Kasumi-1 (cell line): ENCODE results near the gene TMEM269.
"Not testable (repeated sequence)": the region's sequence is repeated elsewhere in the genome, so short reads cannot be mapped to it uniquely, and the experiment has no call there.

ENCODE experiments used
- DNase-seq, 2 experiments: peaks; one replicate each; lab custom pipeline; 2025; lab: John Stamatoyannopoulos, UW

The TMEM269 gene

DNA sequence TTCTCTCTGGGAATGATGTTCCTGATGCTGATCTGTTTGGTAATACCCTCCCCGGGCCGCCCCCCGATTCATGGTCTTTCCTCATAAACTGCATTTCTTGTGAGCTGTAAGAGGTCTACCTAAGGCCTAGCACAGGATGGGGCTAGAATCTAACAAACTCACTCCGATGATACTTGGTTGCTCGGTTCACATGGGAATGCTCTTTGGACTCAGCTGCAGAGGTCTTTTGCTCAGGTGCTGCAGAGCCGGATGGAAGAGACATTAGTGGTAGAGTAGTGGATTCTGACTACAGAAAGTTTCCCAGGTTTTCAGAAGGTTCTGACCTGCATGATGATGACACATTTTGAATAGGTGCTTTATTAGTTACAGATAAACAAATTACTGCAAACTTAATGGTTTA lies 8.3 kb upstream of the TMEM269 start:
- DNase-seq: no peak

- peak; percentile 47 to 72 for DNase-seq
Measured at GRCh38 chr1:42777852-42778251, 6.9 kb upstream of the TMEM269 start.

- DNase-seq: no peak
Measured at GRCh38 chr1:42779725-42780124, 5.1 kb upstream of the TMEM269 start.

- DNase-seq: no peak
Measured at GRCh38 chr1:42780176-42780575, 4.6 kb upstream of the TMEM269 start.

DNA sequence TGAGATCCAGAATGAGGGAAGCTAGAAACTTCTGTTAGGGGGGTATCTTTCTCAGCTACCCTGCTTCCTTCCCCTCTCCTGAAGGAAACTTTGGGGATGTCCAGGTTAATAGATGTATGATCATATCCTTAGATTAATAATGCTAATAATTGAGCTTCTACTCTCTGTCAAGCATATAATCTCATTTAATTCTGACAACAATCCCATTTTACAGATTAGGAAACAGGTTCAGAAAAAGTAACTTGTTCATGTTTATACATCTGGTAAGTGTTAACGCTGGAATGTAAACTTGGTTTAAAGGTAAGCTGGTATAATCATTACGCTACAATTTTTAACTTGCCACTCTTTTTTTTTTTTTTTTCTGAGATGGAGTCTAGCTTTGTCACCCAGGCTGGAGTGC lies 1.7 kb upstream of the TMEM269 start:
- no peak for DNase-seq

DNA sequence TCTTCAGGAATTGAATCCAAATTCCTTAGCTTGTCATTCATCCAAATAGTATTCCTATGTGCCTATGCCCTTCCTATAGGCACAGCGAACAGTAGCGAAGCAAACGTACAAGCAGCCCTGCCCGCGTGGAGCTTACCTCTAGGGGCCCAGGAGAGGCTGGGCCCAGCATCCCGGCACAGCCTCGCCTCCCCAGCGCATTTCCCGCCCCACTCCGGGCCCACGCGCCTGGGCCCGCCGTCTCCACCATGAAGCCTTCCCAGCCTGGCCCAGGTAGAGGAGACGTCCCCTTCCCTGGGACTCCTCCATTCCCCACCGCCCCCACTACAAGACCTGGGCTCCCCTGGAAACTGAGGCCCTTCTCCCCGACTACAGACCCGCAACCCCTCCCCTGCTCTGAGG lies 245 bp upstream of the TMEM269 start:
- DNase-seq: no peak

DNA sequence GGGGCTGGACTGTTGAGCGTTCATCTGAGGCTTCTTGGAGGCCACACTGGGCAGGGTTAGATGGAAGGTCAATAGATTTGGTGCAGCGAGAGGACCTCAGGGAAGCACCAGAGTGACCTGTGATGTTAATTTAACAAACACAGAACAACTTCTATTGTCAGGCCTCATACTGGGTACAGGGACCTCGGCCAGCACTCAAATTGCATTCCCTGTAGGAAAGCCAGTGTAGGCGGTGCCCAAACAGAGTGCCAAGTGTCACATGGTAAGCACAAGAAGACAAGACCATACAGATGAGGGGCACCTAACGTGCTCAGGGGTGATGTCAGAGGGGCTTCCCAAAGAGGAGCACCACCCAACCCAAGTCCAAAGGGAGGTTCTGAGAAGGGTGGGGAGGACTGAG lies 1.3 kb downstream of the TMEM269 start:
- DNase-seq: no peak

DNA sequence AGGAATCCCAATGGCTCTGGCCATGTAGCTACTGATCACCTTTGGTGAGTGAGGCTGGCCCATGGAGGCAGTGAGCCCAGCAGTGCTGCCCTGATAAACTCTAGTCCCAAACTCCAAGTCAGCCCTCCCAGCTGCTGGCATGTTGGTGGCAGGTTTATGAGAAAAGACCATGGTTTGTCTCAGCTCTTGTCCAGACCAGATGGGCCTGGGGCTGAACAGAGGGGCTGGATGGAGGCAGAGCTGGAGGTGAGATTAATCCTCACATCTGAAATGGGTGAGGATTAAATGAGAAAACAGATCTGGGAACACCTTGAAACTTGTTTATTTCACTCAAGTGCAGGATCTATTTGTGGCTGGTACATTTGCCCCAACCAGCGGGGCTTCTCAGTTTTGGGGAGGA lies 3.2 kb downstream of the TMEM269 start:
- DNase-seq: no peak

DNA sequence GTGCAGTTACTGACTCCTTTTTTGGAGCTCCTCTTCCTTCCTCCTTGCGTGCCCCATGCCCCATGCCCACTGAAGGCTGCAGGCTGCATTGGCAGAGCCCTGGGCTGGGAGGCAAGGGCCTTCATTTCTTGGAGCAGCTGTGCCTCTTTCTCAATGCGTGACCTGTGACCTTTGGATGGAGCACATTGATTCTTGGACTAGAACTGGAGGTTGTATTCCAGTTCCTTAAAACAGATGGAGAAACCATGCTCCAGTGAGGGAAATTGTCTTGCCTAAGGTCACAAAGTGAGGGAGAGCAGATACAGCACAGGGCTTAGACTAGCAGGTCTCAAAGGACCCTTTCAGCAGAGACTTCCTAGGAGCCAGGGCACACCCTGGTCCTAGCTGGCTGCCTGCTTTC lies 9.0 kb downstream of the TMEM269 start:
- DNase-seq: no peak

DNA sequence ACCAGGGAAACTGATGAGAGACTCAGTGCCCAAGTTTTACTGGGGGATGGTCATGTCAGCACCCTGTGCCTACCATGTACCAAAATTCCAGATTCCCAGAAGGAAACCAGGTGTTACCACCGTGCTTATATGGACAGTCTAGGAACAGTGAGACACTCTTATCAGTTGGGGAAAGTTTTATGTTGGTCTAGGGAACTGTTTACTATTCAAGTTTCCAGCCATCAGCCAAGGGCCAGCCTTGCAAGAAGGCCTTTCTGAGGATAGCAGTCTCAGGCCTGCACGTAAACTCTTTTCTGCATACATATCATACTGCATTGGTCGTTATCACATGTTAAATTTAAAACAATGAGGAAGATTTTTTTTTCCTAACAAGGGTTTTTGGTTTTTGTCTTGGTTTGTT lies 12.6 kb downstream of the TMEM269 start:
- no peak for DNase-seq

DNA sequence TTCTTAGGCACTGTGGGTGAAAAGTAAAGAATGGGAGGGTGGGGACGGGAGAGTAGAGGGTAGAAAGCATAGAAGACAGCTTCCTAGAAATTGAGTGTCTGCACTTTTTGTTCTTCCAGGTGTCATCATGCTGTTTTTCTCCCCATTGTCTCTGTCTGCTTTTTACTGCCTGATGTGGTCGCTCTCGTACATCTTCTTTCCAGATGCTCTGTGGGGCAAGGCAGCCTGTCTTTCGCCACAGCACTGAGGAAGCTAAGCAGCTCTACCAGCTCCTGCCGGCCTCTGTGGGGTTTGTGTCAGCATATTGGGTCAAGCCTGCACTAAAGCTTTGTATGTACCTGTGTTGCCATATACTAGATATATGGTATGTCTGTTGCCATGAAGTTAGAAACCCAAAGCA lies 13.2 kb downstream of the TMEM269 start:
- no peak for DNase-seq

DNA sequence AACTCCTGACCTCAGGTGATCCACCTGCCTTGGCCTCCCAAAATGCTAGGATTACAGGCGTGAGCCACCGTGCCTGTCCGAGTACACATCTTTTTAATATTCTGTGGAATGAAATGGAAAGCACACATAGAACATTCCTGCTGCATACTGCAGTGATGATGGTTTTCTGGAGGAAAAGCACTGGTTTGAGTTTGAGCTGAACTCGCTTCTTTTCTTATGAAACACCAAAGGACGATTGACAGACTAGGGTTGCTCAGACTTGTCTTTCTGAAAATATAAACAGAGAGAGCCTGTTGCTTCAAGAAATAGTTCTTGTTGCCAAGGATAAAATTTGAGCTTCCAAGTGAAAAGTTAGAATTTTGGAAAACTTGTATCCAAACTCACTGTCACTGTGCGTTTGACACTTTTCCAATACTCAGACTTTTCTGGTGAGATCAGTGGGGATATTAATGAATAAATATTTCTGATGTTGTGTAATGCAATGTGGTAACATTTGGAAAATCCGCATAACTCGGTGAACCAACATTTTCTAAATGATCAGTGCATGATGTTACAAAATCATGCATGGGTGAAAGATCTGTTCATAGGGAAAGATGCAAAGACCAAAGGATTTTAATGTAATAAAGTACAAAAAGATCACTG lies 17.2 kb downstream of the TMEM269 start:
- no peak for DNase-seq

DNA sequence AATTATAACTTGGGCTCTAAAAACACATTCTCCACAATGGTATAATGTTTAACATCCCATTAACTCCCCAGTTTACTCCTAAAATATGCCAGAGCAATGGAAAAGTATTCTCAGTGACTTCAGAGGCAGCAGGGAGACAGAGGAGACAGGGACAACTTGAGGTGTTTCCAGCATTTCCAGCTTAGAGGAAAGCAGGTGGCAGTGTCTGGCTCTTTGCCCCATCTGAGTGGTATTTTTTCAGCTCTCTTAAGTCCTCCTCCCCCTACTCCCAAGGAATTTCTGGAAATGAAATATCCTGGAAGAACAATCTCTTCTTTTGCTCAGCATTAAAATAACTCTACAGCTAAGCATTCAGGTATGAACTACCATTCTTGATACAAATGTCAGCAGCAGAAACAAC lies 21.4 kb downstream of the TMEM269 start:
- DNase-seq: no peak

DNA sequence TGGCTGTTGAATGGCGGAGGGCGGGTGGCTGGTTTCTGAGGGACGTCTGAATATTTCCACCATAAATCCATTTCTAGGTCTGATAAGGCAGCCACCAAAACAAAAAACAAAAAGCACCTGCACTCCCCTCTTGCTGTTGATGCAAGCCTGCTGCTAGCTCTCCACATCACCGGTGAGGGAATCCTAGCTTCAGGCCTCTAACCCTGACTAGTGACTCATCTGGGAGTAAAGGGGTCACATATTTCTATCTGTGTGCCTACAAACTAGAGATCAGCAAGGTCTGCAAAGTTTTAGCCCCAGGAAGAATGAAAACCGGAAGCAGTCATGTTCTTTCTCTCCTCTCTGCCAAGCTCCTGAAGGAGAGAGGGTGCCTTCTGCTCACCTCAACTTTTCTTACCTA lies 21.8 kb downstream of the TMEM269 start:
- no peak for DNase-seq

- no peak for DNase-seq
Measured at GRCh38 chr1:42807056-42807668, 22.4 kb downstream of the TMEM269 start.

- not testable (repeated sequence) for DNase-seq
Measured at GRCh38 chr1:42814815-42815214, 30.0 kb downstream of the TMEM269 start.

DNA sequence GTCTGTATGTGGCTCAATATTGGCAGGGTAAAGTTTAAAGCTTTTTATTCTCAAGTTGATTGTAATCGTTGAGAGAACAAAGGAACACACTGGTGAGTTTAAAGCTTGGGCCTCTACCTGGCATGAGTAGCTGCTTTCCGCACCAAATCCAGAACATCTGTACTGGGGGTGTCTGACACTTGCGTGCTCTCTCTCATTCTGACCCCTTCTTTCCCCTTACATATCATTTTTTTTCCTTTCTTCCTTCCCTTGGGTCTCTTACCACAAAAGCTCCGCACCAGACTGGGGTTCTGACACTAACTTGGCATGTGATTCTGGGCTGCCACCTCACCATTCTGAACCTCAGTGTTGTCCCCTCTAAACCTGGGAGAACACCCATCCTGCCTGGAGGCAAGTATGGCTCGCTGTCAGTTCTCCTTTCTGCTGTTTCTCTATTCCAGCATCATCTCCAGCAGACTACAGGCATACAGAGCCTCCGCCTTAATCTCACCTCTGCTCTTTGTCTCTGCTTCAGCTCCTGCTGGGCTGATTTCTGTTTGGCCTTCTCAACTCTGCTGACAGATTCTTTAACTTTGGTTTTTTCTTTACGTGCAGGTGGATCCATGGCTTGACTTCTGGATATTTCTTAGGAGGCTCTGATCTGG lies 31.3 kb downstream of the TMEM269 start:
- DNase-seq: peak; percentile 22 to 25

GRCh38 chr1:42816585-42817439 lies 32.0 kb downstream of the TMEM269 start, which contains the start of the genes ERMAP and SVBP:
TSS of gene ERMAP (plus strand) at chr1:42817122. CDS start at chr1:42830449, 13,327 bp downstream.
TSS of gene SVBP (minus strand) at chr1:42817397. CDS start at chr1:42816544, 853 bp downstream.
- peak; percentile 65 to 70 for DNase-seq

DNA sequence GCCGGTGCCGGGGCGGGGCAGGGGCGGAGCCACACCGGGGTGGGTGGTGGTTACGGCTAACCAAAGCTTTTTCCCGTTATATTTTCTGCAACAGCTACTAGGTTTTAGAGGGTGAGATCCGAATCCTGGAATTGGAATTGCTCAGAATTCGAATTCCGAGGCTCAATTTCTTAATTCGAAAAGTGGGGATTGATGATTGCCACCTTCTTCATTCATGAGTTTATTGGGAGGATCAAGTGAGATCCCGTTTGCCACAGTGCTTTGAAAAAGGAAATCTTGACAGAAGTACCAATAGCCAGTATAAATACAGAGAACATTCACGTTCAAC lies 32.6 kb downstream of the TMEM269 start:
- DNase-seq: peak in 1 of 2 experiments; percentile 69

- no peak for DNase-seq
Measured at GRCh38 chr1:42817976-42818375, 33.2 kb downstream of the TMEM269 start.

DNA sequence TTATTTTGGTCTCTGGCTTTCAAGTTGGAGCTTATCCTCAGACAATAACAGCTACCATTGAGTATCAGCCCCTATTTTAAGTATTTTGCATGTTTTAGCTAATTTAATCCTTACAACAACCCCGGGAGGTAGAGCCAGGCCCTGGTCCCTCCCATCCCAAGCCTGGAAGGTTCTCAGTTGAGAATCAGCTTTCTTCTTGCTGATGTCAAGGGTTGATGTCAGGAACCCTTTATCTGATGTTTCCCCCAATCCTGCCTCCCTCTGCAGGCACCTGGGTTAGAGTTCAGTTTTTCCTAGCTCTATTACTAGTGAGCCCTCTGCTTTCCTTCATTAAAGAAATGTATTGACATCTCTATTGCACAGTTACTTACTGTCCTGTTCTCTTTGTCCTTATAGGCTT lies 36.0 kb downstream of the TMEM269 start:
- no peak for DNase-seq

- no peak for DNase-seq
Measured at GRCh38 chr1:42821690-42822089, 36.9 kb downstream of the TMEM269 start.
